Measurements from ENCODE around the gene RCC1.
A peak's percentile ranks its signal among the peaks of the same experiment; 100 is the strongest.
"Not testable (repeated sequence)": the region's sequence is repeated elsewhere in the genome, so short reads cannot be mapped to it uniquely, and the experiment has no call there.

The RCC1 gene

GRCh38 chr1:28512058-28512611 is 6.3 kb downstream of the RCC1 start:
- no peak overlapping the region for H3K23ac ChIP-seq (ENCODE audit: low read length)
- H4K5ac ChIP-seq (ENCODE audit: low read length), result no peak overlapping the region
- H3K4me2 ChIP-seq (ENCODE audit: low read length), result no peak overlapping the region
- H3K79me1 ChIP-seq (ENCODE audit: low read length), result peaks cover 5% of the 10 kb centered on the region
- H3K4ac ChIP-seq (ENCODE audit: low read depth, low read length), result no peak overlapping the region
- no peak overlapping the region for H3K56ac ChIP-seq (ENCODE audit: low read length)
- H3K79me2 ChIP-seq (ENCODE audit: control insufficient read depth, insufficient read depth, low read length), result peaks cover 7% of the 10 kb centered on the region
- H3K18ac ChIP-seq (ENCODE audit: low read length), result no peak overlapping the region
- H3K36me3 ChIP-seq (ENCODE audit: control insufficient read depth, insufficient read depth, low read length), result peaks cover 24% of the 10 kb centered on the region
- H3K27ac ChIP-seq (ENCODE audit: low read depth, low read length), result no peak overlapping the region
- peaks cover 3% of the 10 kb centered on the region for H3K4me1 ChIP-seq (ENCODE audit: control insufficient read depth, low read depth, low read length)
- no peak overlapping the region for H2BK15ac ChIP-seq (replicated peaks; ENCODE audit: low read depth)
- no peak overlapping the region for H2BK120ac ChIP-seq (ENCODE audit: low read depth, low read length)
- WGBS (ENCODE audit: extremely low coverage, insufficient coverage, low lambda C conversion rate), result no CpG with 5 or more reads among the region's 7 CpGs
- H3K9ac ChIP-seq (ENCODE audit: low read length), result peak overlapping the region; percentile 39
- DNase-seq, result peak; percentile 74
- no peaks in the 10 kb centered on the region for H3K27me3 ChIP-seq (ENCODE audit: insufficient read depth, low read length, poor library complexity)
- H3K4me3 ChIP-seq (ENCODE audit: low read length), result no peak overlapping the region
- H2AK5ac ChIP-seq (ENCODE audit: low read length), result no peak overlapping the region
- H4K8ac ChIP-seq (ENCODE audit: low read depth, low read length), result no peak overlapping the region
- H2BK5ac ChIP-seq (ENCODE audit: low read length), result no peak overlapping the region

DNA sequence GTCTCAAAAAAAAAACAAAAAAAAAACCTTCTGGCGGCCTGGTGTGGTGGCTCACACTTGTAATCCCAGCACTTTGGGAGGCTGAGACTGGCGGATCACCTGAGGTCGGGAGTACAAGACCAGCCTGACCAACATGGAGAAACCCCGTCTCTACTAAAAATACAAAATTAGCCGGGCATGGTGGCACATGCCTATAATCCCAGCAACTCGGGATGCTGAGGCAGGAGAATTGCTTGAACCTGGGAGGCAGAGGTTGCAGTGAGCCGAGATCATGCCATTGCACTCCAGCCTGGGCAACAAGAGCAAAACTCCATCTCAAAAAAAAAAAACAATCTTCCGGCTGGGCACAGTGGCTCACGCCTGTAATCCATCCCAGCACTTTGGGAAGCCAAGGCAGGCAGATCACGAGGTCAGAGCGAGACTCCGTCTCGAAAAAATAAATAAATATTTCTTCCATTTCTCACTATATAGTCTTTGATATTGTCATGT is 8.6 kb downstream of the RCC1 start:
- not testable (repeated sequence) for H3K27me3 ChIP-seq (ENCODE audit: insufficient read depth, low read length, poor library complexity); H2BK120ac ChIP-seq (ENCODE audit: low read depth, low read length); H2BK5ac ChIP-seq (ENCODE audit: low read length); H2AK5ac ChIP-seq (ENCODE audit: low read length); H3K79me1 ChIP-seq (ENCODE audit: low read length); H3K18ac ChIP-seq (ENCODE audit: low read length); H4K8ac ChIP-seq (ENCODE audit: low read depth, low read length); H4K5ac ChIP-seq (ENCODE audit: low read length); H2BK15ac ChIP-seq (replicated peaks; ENCODE audit: low read depth); H3K4me2 ChIP-seq (ENCODE audit: low read length); H3K23ac ChIP-seq (ENCODE audit: low read length); H3K4me1 ChIP-seq (ENCODE audit: control insufficient read depth, low read depth, low read length); H3K27ac ChIP-seq (ENCODE audit: low read depth, low read length); H3K9ac ChIP-seq (ENCODE audit: low read length); H3K4me3 ChIP-seq (ENCODE audit: low read length); H3K56ac ChIP-seq (ENCODE audit: low read length); H3K4ac ChIP-seq (ENCODE audit: low read depth, low read length)
- peaks cover 15% of the 10 kb centered on the region for H3K36me3 ChIP-seq (ENCODE audit: control insufficient read depth, insufficient read depth, low read length)
- H3K79me2 ChIP-seq (ENCODE audit: control insufficient read depth, insufficient read depth, low read length), result peaks cover 10% of the 10 kb centered on the region
- no CpG with 5 or more reads among the region's 13 CpGs for WGBS (ENCODE audit: extremely low coverage, insufficient coverage, low lambda C conversion rate)
- peak; percentile 50 for DNase-seq

DNA sequence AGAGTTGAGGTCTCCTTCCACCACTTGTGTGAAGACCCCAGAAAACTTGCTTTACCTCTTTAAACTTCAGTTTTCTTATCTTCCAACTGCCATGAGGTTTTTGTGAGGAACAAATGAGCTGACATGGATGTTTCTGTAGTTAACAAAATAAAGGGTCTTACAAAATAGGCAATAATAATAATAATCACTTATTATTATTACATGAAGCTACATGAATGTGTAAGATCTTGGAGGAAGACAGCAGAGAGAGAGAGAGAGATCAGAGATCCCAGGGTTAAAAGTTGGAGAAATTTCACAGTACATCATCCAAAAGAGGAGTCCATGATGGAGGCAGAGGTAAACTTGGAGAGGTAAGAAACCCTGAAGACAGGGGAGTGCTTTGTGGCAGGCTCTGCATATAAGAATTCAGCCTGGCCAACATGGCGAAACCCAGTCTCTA is 10.7 kb downstream of the RCC1 start:
- Histone ChIP-seq H2BK15ac (replicated peaks; ENCODE audit: low read depth) (no peak overlapping the region), H4K8ac (ENCODE audit: low read depth, low read length) (no peak overlapping the region), H2AK5ac (ENCODE audit: low read length) (no peak overlapping the region), H3K27ac (ENCODE audit: low read depth, low read length) (no peak overlapping the region), H3K18ac (ENCODE audit: low read length) (no peak overlapping the region), H3K4me1 (ENCODE audit: control insufficient read depth, low read depth, low read length) (peaks cover 5% of the 10 kb centered on the region), H3K9ac (ENCODE audit: low read length) (no peak overlapping the region), H3K4ac (ENCODE audit: low read depth, low read length) (no peak overlapping the region), H3K36me3 (ENCODE audit: control insufficient read depth, insufficient read depth, low read length) (no peaks in the 10 kb centered on the region), H3K4me3 (ENCODE audit: low read length) (no peak overlapping the region), H3K23ac (ENCODE audit: low read length) (no peak overlapping the region), H3K4me2 (ENCODE audit: low read length) (no peak overlapping the region), H2BK5ac (ENCODE audit: low read length) (no peak overlapping the region), H3K56ac (ENCODE audit: low read length) (no peak overlapping the region), H2BK120ac (ENCODE audit: low read depth, low read length) (no peak overlapping the region), H3K79me2 (ENCODE audit: control insufficient read depth, insufficient read depth, low read length) (peaks cover 26% of the 10 kb centered on the region), H3K79me1 (ENCODE audit: low read length) (peaks cover 9% of the 10 kb centered on the region), H3K27me3 (ENCODE audit: insufficient read depth, low read length, poor library complexity) (no peaks in the 10 kb centered on the region), H4K5ac (ENCODE audit: low read length) (no peak overlapping the region)
- WGBS (ENCODE audit: extremely low coverage, insufficient coverage, low lambda C conversion rate), result no CpG with 5 or more reads among the region's 1 CpG
- DNase-seq, result no peak

GRCh38 chr1:28517649-28517999 is 11.8 kb downstream of the RCC1 start:
- DNase-seq, result peak; percentile 58
- Histone ChIP-seq H2AK5ac (ENCODE audit: low read length) (no peak overlapping the region), H3K23ac (ENCODE audit: low read length) (no peak overlapping the region), H2BK5ac (ENCODE audit: low read length) (no peak overlapping the region), H3K4me2 (ENCODE audit: low read length) (peak overlapping the region; percentile 2), H3K9ac (ENCODE audit: low read length) (peak overlapping the region; percentile 38), H3K27me3 (ENCODE audit: insufficient read depth, low read length, poor library complexity) (no peaks in the 10 kb centered on the region), H4K5ac (ENCODE audit: low read length) (no peak overlapping the region), H3K56ac (ENCODE audit: low read length) (peak overlapping the region; percentile 17), H3K4me1 (ENCODE audit: control insufficient read depth, low read depth, low read length) (peaks cover 5% of the 10 kb centered on the region), H3K36me3 (ENCODE audit: control insufficient read depth, insufficient read depth, low read length) (no peaks in the 10 kb centered on the region), H3K18ac (ENCODE audit: low read length) (no peak overlapping the region), H4K8ac (ENCODE audit: low read depth, low read length) (no peak overlapping the region), H3K27ac (ENCODE audit: low read depth, low read length) (no peak overlapping the region), H2BK120ac (ENCODE audit: low read depth, low read length) (no peak overlapping the region), H3K79me2 (ENCODE audit: control insufficient read depth, insufficient read depth, low read length) (peaks cover 36% of the 10 kb centered on the region), H3K4me3 (ENCODE audit: low read length) (no peak overlapping the region), H3K4ac (ENCODE audit: low read depth, low read length) (no peak overlapping the region), H2BK15ac (replicated peaks; ENCODE audit: low read depth) (no peak overlapping the region), H3K79me1 (ENCODE audit: low read length) (peaks cover 14% of the 10 kb centered on the region)
- WGBS (ENCODE audit: extremely low coverage, insufficient coverage, low lambda C conversion rate), result no CpG with 5 or more reads among the region's 7 CpGs

DNA sequence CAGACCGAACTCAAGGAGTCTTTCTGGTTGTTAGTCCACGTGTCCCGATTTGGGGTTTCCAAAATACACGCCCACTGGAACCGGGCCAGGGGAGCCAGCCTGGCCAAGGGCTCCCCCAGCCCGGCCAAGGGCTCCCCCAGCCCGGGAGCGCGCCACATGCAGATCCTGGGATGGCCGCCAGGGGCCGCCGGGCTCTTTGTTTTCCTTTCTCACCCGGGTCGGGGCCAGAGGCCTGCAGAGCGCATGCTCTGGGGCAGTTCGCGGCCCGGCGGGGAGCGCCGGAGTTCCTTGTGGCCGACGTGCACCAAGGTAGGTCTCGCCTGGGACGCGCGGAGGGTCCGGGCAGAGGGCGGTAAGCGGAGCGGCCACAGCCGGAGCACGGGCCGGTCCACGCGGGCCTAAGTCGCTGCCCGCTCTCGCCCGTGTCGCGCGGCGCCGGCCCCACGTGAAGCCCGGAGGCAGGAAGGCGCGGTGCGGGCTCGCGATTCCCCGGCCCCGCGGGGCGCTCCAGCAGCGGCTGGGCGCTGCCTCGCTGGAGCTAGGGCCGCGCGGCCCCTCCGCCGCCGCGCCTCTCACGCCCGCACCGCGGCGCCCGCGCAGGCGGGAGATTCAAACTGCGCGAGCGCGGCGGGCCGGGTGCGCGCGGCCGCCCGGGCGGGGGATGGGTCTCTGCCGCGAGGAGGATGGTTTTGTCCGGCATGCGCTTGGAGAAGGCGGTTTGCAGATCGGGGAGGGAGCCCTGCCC is 12.3 kb downstream of the RCC1 start:
- Histone ChIP-seq H3K4ac (ENCODE audit: low read depth, low read length) (peak overlapping the region; percentile 98), H3K18ac (ENCODE audit: low read length) (peak overlapping the region; percentile 94), H3K27ac (ENCODE audit: low read depth, low read length) (peak overlapping the region; percentile 97), H3K4me2 (ENCODE audit: low read length) (peak overlapping the region; percentile 97), H2BK120ac (ENCODE audit: low read depth, low read length) (no peak overlapping the region), H3K9ac (ENCODE audit: low read length) (peak overlapping the region; percentile 98), H2BK5ac (ENCODE audit: low read length) (peak overlapping the region; percentile 87), H3K23ac (ENCODE audit: low read length) (peak overlapping the region; percentile 99), H3K36me3 (ENCODE audit: control insufficient read depth, insufficient read depth, low read length) (no peaks in the 10 kb centered on the region), H4K5ac (ENCODE audit: low read length) (no peak overlapping the region), H3K27me3 (ENCODE audit: insufficient read depth, low read length, poor library complexity) (no peaks in the 10 kb centered on the region), H2BK15ac (replicated peaks; ENCODE audit: low read depth) (no peak overlapping the region), H2AK5ac (ENCODE audit: low read length) (peak overlapping the region; percentile 99), H3K79me1 (ENCODE audit: low read length) (peaks cover 14% of the 10 kb centered on the region), H3K4me3 (ENCODE audit: low read length) (peak overlapping the region; percentile 82), H3K4me1 (ENCODE audit: control insufficient read depth, low read depth, low read length) (peaks cover 5% of the 10 kb centered on the region), H3K56ac (ENCODE audit: low read length) (peak overlapping the region; percentile 99), H3K79me2 (ENCODE audit: control insufficient read depth, insufficient read depth, low read length) (peaks cover 38% of the 10 kb centered on the region), H4K8ac (ENCODE audit: low read depth, low read length) (peak overlapping the region; percentile 97)
- DNase-seq, result peak; percentile 95
- WGBS (ENCODE audit: extremely low coverage, insufficient coverage, low lambda C conversion rate), result no CpG with 5 or more reads among the region's 92 CpGs

Measured in mesendoderm (in vitro differentiated cells).